Activated CD4-positive, alpha-beta T cell treated with anti-CD3 and anti-CD28 coated beads for 48 hours (primary cell): ENCODE results near the gene MLN.

Experiments used
- DNase-seq: peaks from one replicate; pipeline ENCODE4 v3.0.0-alpha.2; 2020

The MLN gene

DNA sequence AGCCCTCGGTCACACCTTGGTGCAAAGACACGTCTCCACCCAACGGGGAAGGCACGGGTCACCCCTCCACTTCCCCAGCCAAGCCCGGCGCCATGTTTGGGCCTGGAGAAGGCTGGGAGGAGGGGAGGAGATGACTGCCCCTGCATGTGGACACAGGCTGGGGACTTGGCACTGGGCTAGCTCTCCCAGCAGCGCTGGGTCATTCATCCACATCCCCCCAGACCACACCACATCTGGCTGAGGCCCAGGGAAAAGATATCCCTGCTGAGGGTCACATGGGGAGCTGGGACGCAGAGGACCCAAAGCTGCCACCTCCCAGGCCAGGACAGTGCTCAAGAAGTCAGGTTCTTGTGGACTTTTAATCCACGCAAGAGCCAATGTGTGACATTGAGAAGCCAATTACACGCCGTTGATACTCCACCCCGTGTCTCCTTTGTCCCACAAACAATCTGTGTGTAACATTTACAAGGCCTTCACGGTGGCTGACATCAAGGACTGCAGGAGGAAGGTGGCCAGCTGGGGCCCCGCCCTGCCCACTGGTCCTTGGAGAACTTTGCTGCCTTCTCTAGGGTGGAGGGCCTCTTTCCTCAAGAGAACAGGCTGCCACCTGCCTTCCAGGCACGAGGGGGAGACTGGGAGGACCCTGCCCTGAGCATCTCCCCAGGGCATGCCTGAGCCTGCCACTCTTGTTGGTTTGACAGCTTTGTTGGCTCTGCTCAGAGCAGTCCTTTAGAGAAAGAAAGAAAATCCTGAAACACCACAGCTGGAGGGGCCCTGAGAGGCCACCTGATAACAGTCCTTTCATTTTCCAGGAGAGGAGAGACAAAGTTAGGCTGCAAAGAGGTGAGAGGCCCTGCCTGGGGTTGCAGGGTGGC lies 51.8 kb downstream of the MLN start:
- no peak for DNase-seq

DNA sequence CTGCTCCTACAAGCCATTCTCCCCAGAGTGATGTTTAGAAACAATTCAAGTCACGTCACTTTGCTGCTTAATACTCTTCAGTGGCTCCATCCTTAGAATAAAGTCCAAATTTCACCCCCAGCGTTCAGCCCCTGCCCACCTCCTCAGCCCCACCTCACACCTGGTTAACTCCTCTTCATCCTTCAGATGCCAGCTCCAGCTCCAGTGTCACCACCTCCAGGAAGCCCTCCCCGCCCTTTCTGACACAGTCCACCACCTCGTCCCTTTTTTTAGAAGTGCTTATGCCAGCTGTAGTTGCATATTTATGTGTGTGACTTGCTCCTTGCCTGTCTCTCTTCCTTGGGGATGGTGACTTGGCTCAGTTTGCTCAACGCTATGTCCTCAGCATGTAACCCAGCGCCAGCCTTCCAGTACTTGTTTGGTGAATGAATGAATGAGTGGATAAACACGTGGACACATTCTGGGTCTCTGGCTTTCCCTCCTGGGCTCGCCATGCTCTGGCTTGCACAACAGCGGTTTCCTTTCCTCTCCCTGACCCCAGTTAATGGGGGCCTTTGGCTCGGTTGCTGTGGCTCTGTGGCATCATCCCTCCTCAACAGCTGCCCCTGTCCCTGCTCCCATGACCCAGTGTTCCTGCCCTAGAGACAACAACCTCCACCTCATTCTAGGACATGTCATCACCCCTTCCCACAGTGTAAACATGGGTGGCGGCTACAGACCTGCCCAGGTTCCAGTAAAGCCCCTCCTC lies 53.4 kb downstream of the MLN start:
- no peak for DNase-seq

DNA sequence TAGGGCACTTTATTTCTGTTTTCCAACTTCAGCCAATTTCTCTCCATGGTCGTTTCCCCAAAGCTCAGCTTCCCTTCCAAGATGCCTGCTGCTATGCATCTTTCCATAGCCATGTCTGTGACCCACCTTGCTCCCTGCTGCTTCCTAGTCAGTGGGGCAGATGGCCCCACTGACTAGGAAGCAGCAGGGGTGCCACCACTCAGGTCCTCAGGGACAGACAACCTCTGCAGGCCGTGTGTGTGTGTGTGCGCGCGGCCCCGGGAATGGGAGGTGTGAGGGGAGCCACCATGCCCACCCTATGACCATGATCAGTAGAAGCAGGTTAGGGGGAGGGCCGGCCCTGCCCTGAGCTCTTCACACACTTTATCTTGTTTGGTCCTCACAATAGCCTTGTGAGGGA lies 54.4 kb downstream of the MLN start:
- no peak for DNase-seq

DNA sequence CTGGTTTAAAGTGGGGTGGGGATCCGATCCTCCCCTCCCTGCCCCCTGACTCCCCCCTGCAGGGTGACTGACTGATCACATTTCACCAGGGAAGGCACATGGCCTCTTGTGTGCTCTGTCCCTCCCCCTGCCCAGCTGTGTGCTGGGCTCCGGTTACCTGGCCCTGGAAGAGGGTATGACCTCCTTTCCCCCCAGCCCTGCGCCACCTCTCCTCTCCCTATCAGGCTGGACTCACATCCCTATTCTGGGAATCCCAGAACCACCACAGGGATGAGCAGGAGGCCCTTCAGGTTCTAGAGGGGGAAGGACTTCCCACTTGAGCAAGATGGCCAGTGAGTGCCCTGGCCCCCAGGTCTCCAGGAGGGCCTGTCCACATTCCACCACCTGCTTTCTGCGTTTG lies 55.0 kb downstream of the MLN start:
- no peak for DNase-seq

DNA sequence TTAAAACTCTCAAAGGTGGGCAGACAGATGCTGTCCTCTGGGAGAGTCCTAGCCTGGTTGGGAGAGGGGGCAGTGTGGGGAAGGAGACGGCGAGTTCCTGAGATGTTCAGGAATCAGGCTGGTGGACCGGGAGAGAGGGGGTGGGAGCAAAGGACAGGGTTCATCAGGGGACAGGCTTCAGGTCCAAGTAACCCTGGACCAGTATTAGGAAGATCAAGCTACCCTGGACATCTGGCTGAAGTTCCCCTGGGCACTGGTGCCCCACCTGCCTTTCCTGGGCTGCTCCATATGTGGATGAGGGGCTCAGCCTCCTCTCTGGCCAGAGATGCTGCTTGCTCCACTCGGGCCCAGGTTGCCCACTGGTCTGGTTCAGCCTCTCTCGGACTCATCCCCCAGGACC lies 56.0 kb downstream of the MLN start:
- no peak for DNase-seq

DNA sequence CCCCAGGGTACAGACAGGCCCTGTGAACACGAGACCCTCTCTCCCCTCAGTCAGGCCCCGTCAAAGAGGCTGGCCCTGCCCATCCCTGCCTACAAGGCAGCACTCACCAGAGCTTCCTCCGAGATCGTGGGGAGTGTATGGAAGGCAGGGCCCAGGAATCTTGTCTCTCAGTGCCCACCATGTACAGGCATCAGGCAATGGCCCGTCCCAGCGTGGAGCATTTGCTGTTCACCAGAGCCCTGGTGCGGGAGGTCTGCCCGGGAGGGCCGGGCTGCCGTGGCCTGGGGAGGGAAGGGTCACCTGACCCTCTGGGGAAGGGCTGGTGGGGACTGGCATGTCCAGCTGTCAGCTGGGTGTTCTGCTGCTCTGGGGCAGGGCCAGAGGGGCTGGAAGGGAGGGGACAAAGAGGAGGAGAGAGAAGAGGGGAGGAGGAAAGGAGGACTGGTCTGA lies 57.1 kb downstream of the MLN start, which contains the start of gene IP6K3:
TSS of gene IP6K3 (minus strand) at position 255 of the 450 bp plus-strand sequence. CDS start 11,429 bp downstream, outside the sequence.
- DNase-seq = no peak

DNA sequence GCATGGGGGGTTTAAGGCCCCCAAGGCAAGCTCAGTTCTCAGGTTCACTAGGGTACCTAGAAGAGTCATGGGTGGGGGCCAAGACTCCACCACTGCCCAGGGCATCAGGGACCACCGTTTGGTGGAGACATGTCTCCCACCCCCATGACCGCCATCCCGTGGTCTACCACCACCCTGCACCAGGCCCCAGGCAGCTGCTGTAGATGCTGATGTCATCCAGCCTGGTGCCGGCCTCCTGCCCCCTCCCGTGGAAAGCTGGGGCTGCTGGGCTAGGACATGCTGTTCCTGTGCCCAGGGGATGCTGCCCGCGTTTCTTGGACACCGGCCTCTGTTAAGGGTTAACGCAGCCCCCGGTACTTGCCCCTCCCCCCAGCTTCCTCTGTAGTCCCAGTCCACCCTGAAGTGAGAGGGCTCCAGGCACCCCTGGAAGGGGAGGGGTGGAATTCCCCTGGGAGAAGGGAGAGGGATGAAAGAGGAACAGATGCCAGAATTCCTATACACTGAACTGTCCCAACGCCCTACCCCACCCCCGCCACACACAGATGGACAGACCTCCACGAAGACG lies 57.7 kb downstream of the MLN start:
- DNase-seq = no peak

DNA sequence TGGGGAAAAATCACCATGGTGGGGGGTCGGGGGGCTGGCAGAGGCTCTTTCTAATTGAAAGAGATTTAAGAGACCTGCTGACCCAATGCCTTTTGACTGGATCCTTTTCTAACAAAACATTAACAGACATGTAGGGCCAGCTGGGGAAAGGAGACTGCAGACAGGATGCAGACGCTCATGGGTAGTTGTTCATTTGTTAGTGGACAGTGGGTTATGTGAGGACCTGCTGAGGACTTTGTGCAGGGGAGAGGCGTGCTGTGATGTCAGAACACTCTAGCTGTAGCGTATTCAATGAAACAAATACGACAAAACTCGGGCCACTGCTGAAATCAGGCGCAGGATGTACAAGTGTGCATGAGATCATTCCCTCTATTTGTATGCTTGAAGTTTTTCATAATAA lies 58.3 kb downstream of the MLN start:
- DNase-seq = no peak

DNA sequence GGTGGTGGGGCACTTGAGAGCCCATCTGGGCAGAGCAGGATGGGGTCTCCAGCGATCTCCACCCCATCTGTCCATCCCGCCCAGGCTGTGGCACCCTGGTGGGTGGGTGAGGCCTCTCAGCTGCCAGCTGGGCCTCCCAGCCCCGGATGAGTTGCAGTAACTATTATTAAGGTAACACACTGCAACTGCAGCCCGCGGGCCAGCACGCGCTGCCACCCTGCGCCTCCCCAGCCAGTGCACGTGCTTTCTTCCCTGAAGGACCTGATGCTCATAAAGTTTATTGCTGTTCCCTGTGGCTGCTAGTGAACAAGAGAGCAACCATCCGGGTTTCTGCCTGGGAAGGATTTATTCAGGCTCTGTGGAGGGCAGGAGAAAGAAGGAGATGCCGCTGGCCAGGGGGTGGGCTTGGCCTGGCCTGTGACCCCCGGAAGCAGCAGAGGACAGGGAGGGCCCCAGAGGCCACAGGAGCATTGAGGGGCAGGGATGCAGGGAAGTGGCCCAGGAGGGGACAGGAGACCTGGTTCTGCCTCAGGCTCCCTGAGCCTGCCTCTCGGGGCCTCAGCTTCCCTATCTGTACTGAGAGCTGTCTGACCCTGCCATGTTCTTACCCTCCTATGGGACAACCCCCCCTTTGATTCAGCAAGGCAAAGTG lies 58.8 kb downstream of the MLN start:
- DNase-seq = no peak
